ENCODE results near the gene ADCK1. TPM values are rescaled to one million over a fixed set of nuclear protein-coding genes. Genes with fewer than 3 reads are reported as not detected.
A peak's percentile ranks its signal among the peaks of the same experiment; 100 is the strongest.

ADCK1 gene
- total RNA-seq, 1 donor from 2014 or later, result 5.6 TPM

DNA sequence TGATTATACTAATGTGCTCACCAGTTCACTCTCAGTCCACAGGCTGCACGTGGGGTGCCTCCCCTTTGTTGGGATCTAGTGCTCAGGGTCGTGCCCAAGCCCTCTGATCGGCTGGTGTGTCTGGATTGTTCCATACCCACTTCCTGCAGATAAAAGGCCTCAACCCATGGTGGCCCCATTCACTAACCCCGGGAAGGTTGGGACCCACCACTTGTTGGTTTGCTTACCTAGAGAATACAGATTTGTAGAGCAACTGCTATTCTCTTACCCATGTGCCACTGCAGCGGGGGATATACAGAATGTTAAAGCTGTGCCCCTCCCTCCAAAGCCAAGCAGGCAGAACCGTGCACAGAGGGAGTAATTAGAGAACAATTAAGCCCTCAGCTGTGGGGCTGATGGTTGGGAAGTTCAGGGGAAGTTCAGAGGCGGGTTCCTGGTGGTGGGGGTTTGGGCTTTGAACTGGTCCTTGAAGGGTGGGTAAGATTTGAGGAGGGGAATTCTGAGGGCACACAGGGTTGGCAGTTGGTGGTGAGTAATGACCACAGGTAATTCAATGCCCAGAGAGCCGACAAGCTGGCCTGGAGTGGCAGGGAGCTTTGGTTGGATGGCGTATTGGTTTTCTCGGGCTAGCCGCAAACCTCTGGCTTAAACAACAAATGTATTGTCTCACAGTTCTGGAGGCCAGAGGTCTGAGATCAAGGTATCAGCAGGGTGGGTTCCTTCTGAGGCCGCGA, 68.8 kb downstream of the ADCK1 start:
- Mint-ChIP-seq H3K27me3 (ENCODE audit: unreplicated experiment) (peaks cover 3% of the 10 kb centered on the region), H3K4me1 (ENCODE audit: low read depth, unreplicated experiment) (peaks cover 2% of the 10 kb centered on the region), H3K27ac (ENCODE audit: unreplicated experiment) (peak overlapping the region; percentile 43), H3K9me3 (ENCODE audit: unreplicated experiment) (no peaks in the 10 kb centered on the region), H3K36me3 (ENCODE audit: unreplicated experiment) (peaks cover 9% of the 10 kb centered on the region), H3K4me3 (ENCODE audit: unreplicated experiment) (no peak overlapping the region)
- TF ChIP-seq, protein P1, sequence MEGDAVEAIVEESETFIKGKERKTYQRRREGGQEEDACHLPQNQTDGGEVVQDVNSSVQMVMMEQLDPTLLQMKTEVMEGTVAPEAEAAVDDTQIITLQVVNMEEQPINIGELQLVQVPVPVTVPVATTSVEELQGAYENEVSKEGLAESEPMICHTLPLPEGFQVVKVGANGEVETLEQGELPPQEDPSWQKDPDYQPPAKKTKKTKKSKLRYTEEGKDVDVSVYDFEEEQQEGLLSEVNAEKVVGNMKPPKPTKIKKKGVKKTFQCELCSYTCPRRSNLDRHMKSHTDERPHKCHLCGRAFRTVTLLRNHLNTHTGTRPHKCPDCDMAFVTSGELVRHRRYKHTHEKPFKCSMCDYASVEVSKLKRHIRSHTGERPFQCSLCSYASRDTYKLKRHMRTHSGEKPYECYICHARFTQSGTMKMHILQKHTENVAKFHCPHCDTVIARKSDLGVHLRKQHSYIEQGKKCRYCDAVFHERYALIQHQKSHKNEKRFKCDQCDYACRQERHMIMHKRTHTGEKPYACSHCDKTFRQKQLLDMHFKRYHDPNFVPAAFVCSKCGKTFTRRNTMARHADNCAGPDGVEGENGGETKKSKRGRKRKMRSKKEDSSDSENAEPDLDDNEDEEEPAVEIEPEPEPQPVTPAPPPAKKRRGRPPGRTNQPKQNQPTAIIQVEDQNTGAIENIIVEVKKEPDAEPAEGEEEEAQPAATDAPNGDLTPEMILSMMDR (IDR thresholded peaks at IDR 0.05; ENCODE audit: partially characterized antibody, unreplicated experiment), result no peak
- no peak for DNase-seq

DNA sequence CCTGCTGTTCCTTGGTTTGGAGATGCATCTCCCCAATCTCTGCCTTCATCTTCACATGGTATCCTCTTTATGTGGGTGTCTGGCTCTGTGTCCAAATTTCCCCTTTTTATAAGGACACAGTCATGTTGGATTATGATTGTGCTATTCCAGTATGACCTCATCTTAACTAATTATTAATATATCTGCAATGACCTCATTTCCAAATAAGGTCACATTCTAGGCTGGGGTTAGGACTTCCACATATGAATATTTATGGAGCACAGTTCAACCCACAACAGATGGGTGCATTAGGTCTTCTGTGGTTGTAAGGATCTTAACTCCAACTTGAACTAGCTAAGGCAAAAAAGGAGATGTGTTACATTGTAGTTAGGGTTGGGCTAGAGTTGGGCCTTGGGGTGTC, 69.4 kb downstream of the ADCK1 start:
- no peak overlapping the region for H3K27ac Mint-ChIP-seq (ENCODE audit: unreplicated experiment)
- no peak overlapping the region for H3K4me3 Mint-ChIP-seq (ENCODE audit: unreplicated experiment)
- DNase-seq, result no peak
- no peaks in the 10 kb centered on the region for H3K9me3 Mint-ChIP-seq (ENCODE audit: unreplicated experiment)
- TF ChIP-seq, protein P1 (IDR thresholded peaks at IDR 0.05; ENCODE audit: partially characterized antibody, unreplicated experiment), result no peak
- H3K27me3 Mint-ChIP-seq (ENCODE audit: unreplicated experiment), result peaks cover 3% of the 10 kb centered on the region
- H3K36me3 Mint-ChIP-seq (ENCODE audit: unreplicated experiment), result peaks cover 4% of the 10 kb centered on the region
- peaks cover 2% of the 10 kb centered on the region for H3K4me1 Mint-ChIP-seq (ENCODE audit: low read depth, unreplicated experiment)

DNA sequence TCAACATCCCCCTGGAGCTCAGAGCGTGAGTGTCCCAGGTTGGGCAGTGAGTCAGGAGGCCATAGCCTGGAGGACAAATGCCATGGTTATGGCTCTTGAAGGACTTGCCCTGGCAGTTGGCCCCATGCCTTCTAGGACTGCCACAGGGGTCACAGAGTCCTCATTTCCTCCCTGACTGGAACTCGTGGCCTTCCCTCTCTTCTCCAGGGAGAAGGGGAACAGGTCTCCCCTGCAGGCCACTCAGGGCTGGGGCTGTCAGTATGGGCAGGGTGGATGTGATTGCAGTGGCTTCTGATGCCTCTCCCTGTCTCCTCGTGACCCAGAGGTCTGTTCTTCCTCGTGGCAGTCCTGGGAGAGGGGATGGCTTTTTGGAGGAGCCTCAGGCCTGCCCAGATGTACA, 70.7 kb downstream of the ADCK1 start:
- Mint-ChIP-seq H3K9me3 (ENCODE audit: unreplicated experiment) (no peaks in the 10 kb centered on the region), H3K4me1 (ENCODE audit: low read depth, unreplicated experiment) (peaks cover 2% of the 10 kb centered on the region), H3K27me3 (ENCODE audit: unreplicated experiment) (peaks cover 3% of the 10 kb centered on the region), H3K27ac (ENCODE audit: unreplicated experiment) (no peak overlapping the region), H3K36me3 (ENCODE audit: unreplicated experiment) (no peaks in the 10 kb centered on the region), H3K4me3 (ENCODE audit: unreplicated experiment) (no peak overlapping the region)
- TF ChIP-seq, protein P1 (IDR thresholded peaks at IDR 0.05; ENCODE audit: partially characterized antibody, unreplicated experiment), result no peak
- no peak for DNase-seq

DNA sequence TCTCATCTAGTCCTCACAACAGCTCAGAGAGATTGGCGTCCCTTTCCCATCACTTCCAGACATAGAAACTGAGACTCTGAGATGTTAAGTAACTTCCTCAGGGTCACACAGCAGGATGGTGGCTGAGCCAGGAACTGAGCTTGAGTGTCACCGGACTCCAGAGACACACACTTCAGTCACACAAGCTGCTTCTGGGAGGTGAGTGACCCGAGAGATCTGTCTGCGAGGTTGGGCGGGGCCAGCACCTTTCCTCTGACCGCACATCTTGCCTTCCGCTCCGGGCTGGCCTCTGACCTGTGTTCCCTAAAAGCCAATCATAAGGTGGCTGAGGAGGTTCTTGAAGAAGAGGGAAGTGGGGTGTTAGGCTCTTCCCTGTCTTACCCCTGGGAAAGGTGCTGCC, 72.2 kb downstream of the ADCK1 start:
- Mint-ChIP-seq H3K9me3 (ENCODE audit: unreplicated experiment) (no peaks in the 10 kb centered on the region), H3K36me3 (ENCODE audit: unreplicated experiment) (no peaks in the 10 kb centered on the region), H3K4me3 (ENCODE audit: unreplicated experiment) (no peak overlapping the region), H3K27me3 (ENCODE audit: unreplicated experiment) (peaks cover 3% of the 10 kb centered on the region), H3K4me1 (ENCODE audit: low read depth, unreplicated experiment) (peaks cover 2% of the 10 kb centered on the region), H3K27ac (ENCODE audit: unreplicated experiment) (no peak overlapping the region)
- no peak for DNase-seq
- TF ChIP-seq, protein P1 (IDR thresholded peaks at IDR 0.05; ENCODE audit: partially characterized antibody, unreplicated experiment), result no peak

DNA sequence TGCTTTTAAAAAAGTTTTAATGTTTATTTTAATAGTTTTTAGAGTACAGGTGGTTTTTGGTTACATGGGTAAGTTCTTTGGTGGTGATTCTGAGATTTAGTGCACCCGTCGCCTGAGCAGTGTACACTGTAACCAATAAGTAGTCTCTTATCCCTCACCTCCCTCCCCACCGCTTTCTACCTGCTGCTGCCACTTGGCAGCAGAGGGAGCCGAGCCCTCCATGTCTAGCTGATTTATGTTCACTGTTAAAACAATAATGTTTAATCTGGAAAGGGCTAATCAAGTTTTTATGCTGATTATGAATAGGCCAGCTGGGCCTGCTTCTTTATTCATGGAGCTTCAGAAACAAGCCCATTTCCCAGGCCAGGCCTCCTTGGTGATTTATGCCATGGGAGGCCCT, 73.1 kb downstream of the ADCK1 start:
- DNase-seq, result no peak
- peaks cover 2% of the 10 kb centered on the region for H3K4me1 Mint-ChIP-seq (ENCODE audit: low read depth, unreplicated experiment)
- no peaks in the 10 kb centered on the region for H3K9me3 Mint-ChIP-seq (ENCODE audit: unreplicated experiment)
- no peak overlapping the region for H3K4me3 Mint-ChIP-seq (ENCODE audit: unreplicated experiment)
- peaks cover 3% of the 10 kb centered on the region for H3K27me3 Mint-ChIP-seq (ENCODE audit: unreplicated experiment)
- peaks cover 3% of the 10 kb centered on the region for H3K36me3 Mint-ChIP-seq (ENCODE audit: unreplicated experiment)
- no peak overlapping the region for H3K27ac Mint-ChIP-seq (ENCODE audit: unreplicated experiment)
- TF ChIP-seq, protein P1 (IDR thresholded peaks at IDR 0.05; ENCODE audit: partially characterized antibody, unreplicated experiment), result no peak

Measured in glutamatergic neuron (in vitro differentiated cells).